ENCODE data around the gene ARHGAP26.

ARHGAP26 gene

DNA sequence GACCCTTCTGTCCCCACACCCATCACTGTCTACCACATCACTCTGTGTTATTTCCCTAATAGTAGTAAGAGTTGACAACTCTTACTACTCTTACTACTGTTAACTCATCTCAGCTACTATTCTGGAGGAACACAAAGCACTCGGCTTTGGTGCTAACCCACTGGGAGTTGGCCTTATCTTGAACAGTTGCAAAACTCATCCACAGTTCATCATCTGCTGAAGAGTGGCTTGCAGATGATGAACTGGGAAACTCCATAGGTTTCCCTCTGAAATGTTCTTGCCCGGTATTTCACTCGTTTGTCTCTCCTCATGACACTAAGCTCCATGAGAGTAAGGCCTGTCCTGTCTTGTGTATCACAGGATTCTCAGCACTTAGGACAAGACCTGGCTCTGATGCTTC is 411.9 kb downstream of the ARHGAP26 start:
- no peak for DNase-seq (ENCODE audit: extremely low read depth, low read depth)
- no peak overlapping the region for H3K4me3 ChIP-seq (replicated peaks; ENCODE audit: low read depth, low read length)
- TF ChIP-seq, protein P1, sequence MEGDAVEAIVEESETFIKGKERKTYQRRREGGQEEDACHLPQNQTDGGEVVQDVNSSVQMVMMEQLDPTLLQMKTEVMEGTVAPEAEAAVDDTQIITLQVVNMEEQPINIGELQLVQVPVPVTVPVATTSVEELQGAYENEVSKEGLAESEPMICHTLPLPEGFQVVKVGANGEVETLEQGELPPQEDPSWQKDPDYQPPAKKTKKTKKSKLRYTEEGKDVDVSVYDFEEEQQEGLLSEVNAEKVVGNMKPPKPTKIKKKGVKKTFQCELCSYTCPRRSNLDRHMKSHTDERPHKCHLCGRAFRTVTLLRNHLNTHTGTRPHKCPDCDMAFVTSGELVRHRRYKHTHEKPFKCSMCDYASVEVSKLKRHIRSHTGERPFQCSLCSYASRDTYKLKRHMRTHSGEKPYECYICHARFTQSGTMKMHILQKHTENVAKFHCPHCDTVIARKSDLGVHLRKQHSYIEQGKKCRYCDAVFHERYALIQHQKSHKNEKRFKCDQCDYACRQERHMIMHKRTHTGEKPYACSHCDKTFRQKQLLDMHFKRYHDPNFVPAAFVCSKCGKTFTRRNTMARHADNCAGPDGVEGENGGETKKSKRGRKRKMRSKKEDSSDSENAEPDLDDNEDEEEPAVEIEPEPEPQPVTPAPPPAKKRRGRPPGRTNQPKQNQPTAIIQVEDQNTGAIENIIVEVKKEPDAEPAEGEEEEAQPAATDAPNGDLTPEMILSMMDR (IDR thresholded peaks at IDR 0.05; ENCODE audit: low read depth, low read length, missing control alignments) = no peak

DNA sequence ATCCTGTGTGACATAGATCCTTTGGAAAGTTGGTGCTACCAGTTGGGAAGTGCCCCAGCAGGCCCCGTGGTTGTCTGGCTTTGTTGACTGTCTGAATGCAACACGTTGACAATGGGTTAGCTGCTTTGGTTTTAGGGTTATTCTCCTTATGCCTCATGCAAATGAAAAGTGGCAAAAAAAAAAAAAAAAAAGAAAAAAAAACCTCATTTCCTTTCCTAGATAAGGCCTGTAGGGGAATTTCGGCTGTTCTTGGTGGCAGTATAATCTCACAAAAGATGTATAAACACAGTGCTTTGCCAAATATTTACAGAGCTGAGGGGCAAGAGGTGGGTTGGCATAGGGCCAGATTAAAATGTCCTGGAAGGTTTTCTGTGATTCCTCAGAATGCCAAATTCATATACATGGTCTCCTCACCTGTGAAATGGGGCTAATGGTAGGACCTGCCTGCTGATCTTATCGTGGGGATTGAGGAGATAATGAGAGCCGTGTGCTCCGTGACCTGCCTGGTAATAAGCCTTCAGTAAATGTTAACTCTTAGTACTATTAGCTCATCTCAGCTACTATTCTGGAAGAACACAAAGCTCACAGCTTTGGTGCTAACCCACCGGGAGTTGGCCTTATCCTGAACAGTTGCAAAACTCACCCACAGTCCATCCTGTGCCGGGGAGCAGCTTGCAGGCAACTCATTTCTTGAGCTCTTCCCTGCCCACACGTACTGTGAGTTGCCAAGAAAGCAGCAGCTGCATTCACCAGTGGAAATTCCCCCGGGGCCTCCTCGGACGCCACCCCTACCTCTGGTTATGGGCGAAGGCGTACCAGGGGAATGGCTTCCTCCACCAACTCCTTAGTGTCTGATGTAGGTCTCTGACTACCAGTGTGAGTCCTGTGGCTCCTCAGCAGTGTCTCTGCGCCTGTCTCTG is 413.0 kb downstream of the ARHGAP26 start:
- DNase-seq (ENCODE audit: extremely low read depth, low read depth) = no peak
- TF ChIP-seq, protein P1 (IDR thresholded peaks at IDR 0.05; ENCODE audit: low read depth, low read length, missing control alignments) = no peak
- no peak overlapping the region for H3K4me3 ChIP-seq (replicated peaks; ENCODE audit: low read depth, low read length)

DNA sequence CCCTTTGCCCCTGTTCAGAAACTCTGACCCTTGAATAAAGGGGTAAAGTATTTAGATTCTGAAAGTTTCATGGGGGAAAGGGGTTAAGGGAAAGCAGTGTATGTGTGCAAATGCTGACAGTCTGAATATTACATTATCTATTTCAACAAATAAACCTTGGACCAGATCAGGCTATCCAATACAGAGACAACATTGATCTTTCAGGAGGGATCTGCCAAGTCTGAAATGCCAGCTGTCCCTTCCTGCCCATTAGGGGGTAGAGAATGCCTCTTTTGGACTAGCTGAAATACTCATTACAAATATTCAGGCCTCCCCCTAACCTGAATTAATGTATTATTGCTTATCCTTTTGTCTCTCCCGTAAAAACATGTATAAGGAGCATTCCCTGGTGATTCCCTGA is 413.8 kb downstream of the ARHGAP26 start:
- no peak for DNase-seq (ENCODE audit: extremely low read depth, low read depth)
- no peak overlapping the region for H3K4me3 ChIP-seq (replicated peaks; ENCODE audit: low read depth, low read length)
- TF ChIP-seq, protein P1 (IDR thresholded peaks at IDR 0.05; ENCODE audit: low read depth, low read length, missing control alignments) = no peak

DNA sequence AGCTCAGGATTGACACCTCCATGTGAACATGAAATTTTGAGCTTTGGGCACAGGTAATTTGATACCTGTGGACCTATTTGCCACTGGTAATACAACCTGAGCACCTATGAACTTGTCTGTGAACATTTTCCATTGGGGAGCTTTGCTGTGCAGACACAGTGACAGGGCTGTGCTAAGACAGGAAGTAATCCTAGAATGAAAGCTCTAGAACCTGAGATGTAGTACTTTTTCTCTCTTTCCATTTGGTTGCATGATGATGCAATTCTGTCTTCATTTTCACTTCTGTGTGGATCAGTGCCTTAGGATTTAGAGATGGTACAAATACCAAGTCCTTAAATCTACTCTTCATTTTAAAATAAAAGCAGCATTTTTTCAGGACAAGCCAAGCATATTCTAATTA is 416.4 kb downstream of the ARHGAP26 start:
- DNase-seq (ENCODE audit: extremely low read depth, low read depth) = no peak
- no peak overlapping the region for H3K4me3 ChIP-seq (replicated peaks; ENCODE audit: low read depth, low read length)
- TF ChIP-seq, protein P1 (IDR thresholded peaks at IDR 0.05; ENCODE audit: low read depth, low read length, missing control alignments) = no peak

DNA sequence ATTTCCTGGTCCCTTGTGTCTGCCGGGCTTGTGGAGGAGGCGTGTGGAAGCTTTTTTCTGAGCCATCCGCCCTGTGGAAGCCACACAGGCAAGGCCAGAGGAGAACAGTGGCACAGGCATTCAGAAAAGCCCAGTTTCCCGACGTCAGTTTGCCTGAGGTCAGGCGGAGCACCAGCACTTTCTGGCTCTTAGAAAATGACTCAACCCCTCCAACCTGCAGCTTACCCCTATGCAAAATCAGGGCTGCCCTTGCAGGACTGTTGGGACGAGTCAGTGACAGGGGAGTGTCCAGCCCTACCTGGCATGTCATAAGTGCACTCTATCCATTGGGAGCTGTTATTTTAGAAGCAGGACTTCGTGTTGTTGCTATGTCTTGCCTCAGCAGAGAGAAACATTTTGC is 417.3 kb downstream of the ARHGAP26 start:
- no peak overlapping the region for H3K4me3 ChIP-seq (replicated peaks; ENCODE audit: low read depth, low read length)
- TF ChIP-seq, protein P1 (IDR thresholded peaks at IDR 0.05; ENCODE audit: low read depth, low read length, missing control alignments) = no peak

DNA sequence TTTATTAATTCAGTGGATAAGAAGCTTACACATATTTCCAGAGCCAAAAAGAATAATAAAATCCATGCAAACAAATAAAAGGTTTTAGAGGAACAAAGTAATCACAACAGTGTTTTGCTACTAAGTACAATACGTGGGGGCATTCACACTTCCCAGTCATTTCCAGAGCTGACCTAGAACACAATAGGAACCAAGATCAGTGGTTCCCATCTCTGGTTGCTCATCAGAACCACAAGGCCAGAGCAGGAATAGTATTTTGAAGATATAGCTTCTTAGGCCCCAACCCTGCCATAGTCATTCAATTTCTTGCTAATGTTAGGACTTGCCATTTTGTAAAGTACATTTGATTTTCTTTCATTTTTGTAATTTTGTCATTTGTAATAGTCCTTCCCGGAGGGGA is 417.9 kb downstream of the ARHGAP26 start:
- TF ChIP-seq, protein P1 (IDR thresholded peaks at IDR 0.05; ENCODE audit: low read depth, low read length, missing control alignments) = no peak
- H3K4me3 ChIP-seq (replicated peaks; ENCODE audit: low read depth, low read length) = no peak overlapping the region
- no peak for DNase-seq (ENCODE audit: extremely low read depth, low read depth)

More for the DNA sequence above, 417.3 kb downstream of the ARHGAP26 start:
- DNase-seq (ENCODE audit: extremely low read depth, low read depth) = no peak

Measured in HFF-Myc (cell line).